GM12872 (cell line): ENCODE measurements around the gene PI16.
A peak's percentile ranks its signal among the peaks of the same experiment; 100 is the strongest.

Experiments
- CTCF ChIP-seq: IDR thresholded peaks from 3 replicates; pipeline ENCODE4 v1.5.1; 2011; ENCODE audit warnings: low read depth, mild to moderate bottlenecking, low read length, moderate library complexity; ENCODE audit not compliant: insufficient read depth

Gene PI16

GRCh38 chr6:36989264-36989663 lies 34.7 kb downstream of the PI16 start:
- TF ChIP-seq CTCF = no peak

GRCh38 chr6:36997811-36998722 lies 43.5 kb downstream of the PI16 start:
- no peak for TF ChIP-seq CTCF

GRCh38 chr6:36998723-36999038 lies 44.1 kb downstream of the PI16 start:
- TF ChIP-seq CTCF = no peak

GRCh38 chr6:36999061-36999750 lies 44.7 kb downstream of the PI16 start:
- no peak for TF ChIP-seq CTCF

GRCh38 chr6:36999751-37000125 lies 45.2 kb downstream of the PI16 start:
- TF ChIP-seq CTCF = no peak

GRCh38 chr6:37004044-37004980 lies 49.8 kb downstream of the PI16 start:
- TF ChIP-seq CTCF = 0 out of 3 replicates have a peak, but pooled peaks have one; percentile 1
